ENCODE results near the gene PODN.

GRCh38 chr1:53093451-53093754 is 31.4 kb downstream of the PODN start:
- TF ChIP-seq CTCF (conservative IDR thresholded peaks at IDR 0.05; ENCODE audit: low read depth, low read length) (no peak), CHD1 (IDR thresholded peaks at IDR 0.05; ENCODE audit: low read depth, low read length) (no peak), FOS (IDR thresholded peaks at IDR 0.05; ENCODE audit: low read depth, low read length) (no peak), POLR2A (IDR thresholded peaks at IDR 0.05; ENCODE audit: low read depth, low read length) (no peak), RFX5 (IDR thresholded peaks at IDR 0.05; ENCODE audit: low read depth, low read length) (no peak), RCOR1 (IDR thresholded peaks at IDR 0.05; ENCODE audit: insufficient replicate concordance, low read length) (no peak), BHLHE40 (IDR thresholded peaks at IDR 0.05; ENCODE audit: low read depth, low read length) (no peak), ELK1 (IDR thresholded peaks at IDR 0.05; ENCODE audit: borderline replicate concordance, low read depth, low read length) (no peak), MAZ (IDR thresholded peaks at IDR 0.05; ENCODE audit: borderline replicate concordance, low read depth, low read length) (no peak), RAD21 (IDR thresholded peaks at IDR 0.05; ENCODE audit: low read length) (no peak)
